Bladder microvascular endothelial cell (primary cell): Measurements from ENCODE around the gene CFB. TPM values are rescaled to one million over a fixed set of nuclear protein-coding genes. Genes with fewer than 3 reads are reported as not detected.

Experiments
- total RNA-seq: library from RNA; depleted of rRNA; stranded (reverse); fragments of >200 nt; gene quantifications from 2 replicates; pipeline ENCODE4 v1.2.3, GENCODE V29; 2014

CFB gene
- total RNA-seq: 0.97 and 2.5 TPM in 2 replicates

DNA sequence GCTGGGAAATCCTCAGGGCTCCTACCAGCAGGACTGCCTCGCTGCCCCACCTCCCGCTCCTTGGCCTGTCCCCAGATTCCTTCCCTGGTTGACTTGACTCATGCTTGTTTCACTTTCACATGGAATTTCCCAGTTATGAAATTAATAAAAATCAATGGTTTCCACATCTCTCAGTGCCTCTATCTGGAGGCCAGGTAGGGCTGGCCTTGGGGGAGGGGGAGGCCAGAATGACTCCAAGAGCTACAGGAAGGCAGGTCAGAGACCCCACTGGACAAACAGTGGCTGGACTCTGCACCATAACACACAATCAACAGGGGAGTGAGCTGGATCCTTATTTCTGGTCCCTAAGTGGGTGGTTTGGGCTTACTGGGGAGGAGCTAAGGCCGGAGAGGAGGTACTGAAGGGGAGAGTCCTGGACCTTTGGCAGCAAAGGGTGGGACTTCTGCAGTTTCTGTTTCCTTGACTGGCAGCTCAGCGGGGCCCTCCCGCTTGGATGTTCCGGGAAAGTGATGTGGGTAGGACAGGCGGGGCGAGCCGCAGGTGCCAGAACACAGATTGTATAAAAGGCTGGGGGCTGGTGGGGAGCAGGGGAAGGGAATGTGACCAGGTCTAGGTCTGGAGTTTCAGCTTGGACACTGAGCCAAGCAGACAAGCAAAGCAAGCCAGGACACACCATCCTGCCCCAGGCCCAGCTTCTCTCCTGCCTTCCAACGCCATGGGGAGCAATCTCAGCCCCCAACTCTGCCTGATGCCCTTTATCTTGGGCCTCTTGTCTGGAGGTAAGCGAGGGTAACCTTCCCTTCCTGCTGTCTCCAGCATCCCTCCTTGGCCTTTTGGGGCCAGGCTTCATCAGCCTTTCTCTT, at the start of gene CFB:
TSS of gene CFB (plus strand) at position 589 of the 863 bp plus-strand sequence. CDS start at position 716, 127 bp downstream.

GRCh38 chr6:31897612-31898382, 48.1 kb upstream of the CFB start, which contains the start of gene EHMT2:
EHMT2 (minus strand) TSS chr6:31897698; CDS start chr6:31897677, 21 bp downstream.

GRCh38 chr6:31901953-31902643, 43.8 kb upstream of the CFB start, which contains the start of gene ZBTB12:
ZBTB12 (minus strand) TSS chr6:31902086; CDS start chr6:31901305, 781 bp downstream.

DNA sequence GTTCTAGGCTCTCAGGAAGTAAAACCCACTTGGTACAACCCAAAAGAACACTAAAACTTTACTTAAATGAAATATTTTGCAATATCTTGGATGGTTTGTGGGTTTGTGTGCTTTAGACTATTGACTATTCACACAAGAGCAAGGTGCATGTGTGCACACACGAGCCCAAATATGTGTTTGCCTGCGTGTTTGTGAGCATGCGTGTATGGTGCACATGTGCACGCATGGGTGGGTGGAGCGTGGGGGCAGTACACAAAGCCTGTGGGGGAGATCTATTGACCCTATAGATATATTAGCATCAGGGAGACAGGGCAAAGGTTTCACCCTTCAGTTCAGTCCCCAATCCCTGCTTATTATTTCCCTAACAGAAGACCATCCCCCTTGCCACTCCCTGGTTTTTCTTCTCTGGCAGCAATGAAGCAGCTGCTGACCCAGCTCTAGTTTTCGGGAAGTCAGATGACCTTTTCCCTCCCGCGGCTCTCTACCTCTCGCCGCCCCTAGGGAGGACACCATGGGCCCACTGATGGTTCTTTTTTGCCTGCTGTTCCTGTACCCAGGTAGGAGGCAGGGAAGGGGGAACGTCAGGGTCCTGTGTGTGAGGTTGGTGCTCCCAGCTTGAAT, 18.5 kb upstream of the CFB start, which contains the start of gene C2:
TSS of gene C2 (plus strand) at position 476 of the 621 bp plus-strand sequence. CDS start at position 512, 36 bp downstream.

GRCh38 chr6:31958741-31959739, 13.1 kb downstream of the CFB start, which contains the start of the genes NELFE and SKIC2:
NELFE (minus strand) TSS chr6:31958971; CDS start chr6:31958446, 525 bp downstream.
SKIC2 (plus strand) TSS chr6:31959175; CDS start chr6:31959193, 18 bp downstream.

DNA sequence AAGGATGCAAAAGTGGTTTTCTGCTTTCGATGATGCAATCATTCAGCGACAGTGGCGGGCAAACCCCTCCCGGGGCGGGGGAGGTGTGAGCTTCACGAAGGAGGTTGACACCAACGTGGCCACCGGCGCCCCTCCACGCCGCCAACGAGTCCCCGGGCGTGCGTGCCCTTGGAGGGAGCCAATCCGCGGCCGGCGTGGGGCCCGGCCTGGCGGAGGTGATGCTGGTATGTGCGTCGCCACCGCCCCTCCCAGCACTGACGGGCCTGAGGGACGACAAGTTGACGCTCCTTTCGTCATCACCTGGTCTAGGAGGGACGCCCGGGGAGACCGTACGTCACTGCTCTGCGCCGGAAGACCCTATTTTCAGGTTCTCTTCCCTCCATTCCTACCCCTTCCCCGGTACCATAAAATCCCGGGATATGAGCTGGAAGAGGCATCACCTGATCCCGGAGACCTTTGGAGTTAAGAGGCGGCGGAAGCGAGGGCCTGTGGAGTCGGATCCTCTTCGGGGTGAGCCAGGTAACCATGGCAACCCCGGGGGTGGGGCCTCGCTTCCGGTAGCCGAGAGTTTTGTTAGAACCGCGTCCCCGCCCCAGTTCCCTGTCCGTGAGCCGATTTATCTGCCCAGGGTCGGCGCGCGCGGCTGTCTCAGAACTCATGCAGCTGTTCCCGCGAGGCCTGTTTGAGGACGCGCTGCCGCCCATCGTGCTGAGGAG, 26.3 kb downstream of the CFB start, which contains the start of gene DXO:
TSS of gene DXO (minus strand) at position 146 of the 716 bp plus-strand sequence. CDS start 463 bp downstream, outside the sequence.

GRCh38 chr6:31981744-31982143, 35.8 kb downstream of the CFB start, which contains the start of gene C4A:
C4A (plus strand) TSS chr6:31982057; CDS start chr6:31982108, 51 bp downstream.

Other genes with a start within 250 kb of the CFB start
- gene ABHD16A, start 242.8 kb upstream of the CFB start, total RNA-seq: 48.6 and 84.4 TPM in 2 replicates
- not detected in 2 replicates for gene LY6G6F, start 239.2 kb upstream of the CFB start, total RNA-seq
- not detected in 2 replicates for gene LY6G6D, start 230.7 kb upstream of the CFB start, total RNA-seq
- gene LY6G6C, start 224.3 kb upstream of the CFB start, total RNA-seq: not detected in 2 replicates
- gene MPIG6B, start 222.7 kb upstream of the CFB start, total RNA-seq: not detected in 2 replicates
- gene DDAH2, start 216.8 kb upstream of the CFB start, total RNA-seq: 86.0 and 129 TPM in 2 replicates
- gene CLIC1, start 209.6 kb upstream of the CFB start, total RNA-seq: 347 and 730 TPM in 2 replicates
- gene MSH5, start 206.1 kb upstream of the CFB start, total RNA-seq: 4.9 and 5.8 TPM in 2 replicates
- 1.3 and 2.9 TPM in 2 replicates for gene SAPCD1, start 183.4 kb upstream of the CFB start, total RNA-seq
- 0.32 and 0.38 TPM in 2 replicates for gene VWA7, start 168.8 kb upstream of the CFB start, total RNA-seq
- gene VARS1, start 150.3 kb upstream of the CFB start, total RNA-seq: 40.8 and 104 TPM in 2 replicates
- 24.1 and 37.2 TPM in 2 replicates for gene LSM2, start 139.1 kb upstream of the CFB start, total RNA-seq
- 0.81 and 1.8 TPM in 2 replicates for gene HSPA1L, start 130.8 kb upstream of the CFB start, total RNA-seq
- 98.4 and 221 TPM in 2 replicates for gene HSPA1A, start 130.6 kb upstream of the CFB start, total RNA-seq
- gene HSPA1B, start 118.4 kb upstream of the CFB start, total RNA-seq: 64.1 and 91.7 TPM in 2 replicates
- 52.0 and 59.4 TPM in 2 replicates for gene NEU1, start 83.3 kb upstream of the CFB start, total RNA-seq
- gene SLC44A4, start 67.1 kb upstream of the CFB start, total RNA-seq: 0.06 and 0.49 TPM in 2 replicates
- gene EHMT2, start 48.4 kb upstream of the CFB start, total RNA-seq: 28.7 and 52.4 TPM in 2 replicates
- gene ZBTB12, start 44.0 kb upstream of the CFB start, total RNA-seq: 1.1 and 5.7 TPM in 2 replicates
- not detected in 2 replicates for gene C2, start 18.4 kb upstream of the CFB start, total RNA-seq
- 76.4 and 90.9 TPM in 2 replicates for gene NELFE, start 12.9 kb downstream of the CFB start, total RNA-seq
- gene SKIC2, start 13.1 kb downstream of the CFB start, total RNA-seq: 32.7 and 40.9 TPM in 2 replicates
- 7.3 and 11.4 TPM in 2 replicates for gene DXO, start 26.0 kb downstream of the CFB start, total RNA-seq
- 1.5 and 3.1 TPM in 2 replicates for gene C4A, start 36.0 kb downstream of the CFB start, total RNA-seq
- 0.97 and 2.5 TPM in 2 replicates for gene C4B, start 68.7 kb downstream of the CFB start, total RNA-seq
- gene CYP21A2, start 92.3 kb downstream of the CFB start, total RNA-seq: not detected in 2 replicates
- 0.49 and 6.1 TPM in 2 replicates for gene TNXB, start 163.2 kb downstream of the CFB start, total RNA-seq
- gene ATF6B, start 182.2 kb downstream of the CFB start, total RNA-seq: 13.1 and 22.2 TPM in 2 replicates
- gene FKBPL, start 184.2 kb downstream of the CFB start, total RNA-seq: 4.6 and 7.3 TPM in 2 replicates
- gene PRRT1, start 205.8 kb downstream of the CFB start, total RNA-seq: not detected in 2 replicates
- gene PPT2, start 208.0 kb downstream of the CFB start, total RNA-seq: 30.9 and 89.9 TPM in 2 replicates
- 0.81 and 2.0 TPM in 2 replicates for gene EGFL8, start 218.5 kb downstream of the CFB start, total RNA-seq
- gene AGPAT1, start 230.0 kb downstream of the CFB start, total RNA-seq: 5.3 and 16.7 TPM in 2 replicates
- 33.4 and 34.2 TPM in 2 replicates for gene RNF5, start 232.3 kb downstream of the CFB start, total RNA-seq
- gene AGER, start 238.2 kb downstream of the CFB start, total RNA-seq: 0.44 and 0.81 TPM in 2 replicates
- gene PBX2, start 244.1 kb downstream of the CFB start, total RNA-seq: 27.8 and 56.5 TPM in 2 replicates
- gene GPSM3, start 246.5 kb downstream of the CFB start, total RNA-seq: 3.2 and 4.2 TPM in 2 replicates